Lower leg skin (tissue), 4 donors: ENCODE measurements around the gene RNF215. TPM values are rescaled to one million over a fixed set of nuclear protein-coding genes. Genes with fewer than 3 reads are reported as not detected.

ENCODE experiments used
- DNase-seq, 2 donors: peaks; one replicate each; pipeline ENCODE4 v3.0.0-alpha.2; 2019; ENCODE audit warnings: low spot score in 2 of 2
- H3K4me3 ChIP-seq: fragments of 200-600 bp; sonication (generic); 2 replicates; pipeline ENCODE4 v1.5.1; 2017; ENCODE audit warnings: mild to moderate bottlenecking, low read depth; ENCODE audit not compliant: poor library complexity, severe bottlenecking
- CTCF ChIP-seq, 3 donors: fragments of 450-650 bp; IDR thresholded peaks; one replicate each; pipeline ENCODE4 v1.5.1; 2016; ENCODE audit warnings: antibody characterized with exemption in 3 of 3, mild to moderate bottlenecking in 3 of 3, moderate library complexity in 2 of 3
- POLR2A ChIP-seq, 2 donors: fragments of 450-650 bp; IDR thresholded peaks; one replicate each; pipeline ENCODE4 v1.6.1; 2016 to 2017; ENCODE audit warnings: antibody characterized with exemption in 2 of 2, mild to moderate bottlenecking in 1 of 2, moderate library complexity in 1 of 2
- WGBS, 2 donors: methylation state at CpG; one replicate each; pipeline ENCODE4 v1.1.5; 2018; 5-methylcytosine and 5-hydroxymethylcytosine counted together
- intact Hi-C: fragments of 100-400 bp; cut with DNase I; formaldehyde crosslinking; loops from one replicate; pipeline ENCODE4 v1.15.0; 2023; ENCODE audit warnings: low total_unique reads
- total RNA-seq, 4 donors: library from RNA; depleted of rRNA; stranded (reverse); fragments of >200 nt; gene quantifications; one replicate each; pipeline ENCODE4 v1.1.0, GENCODE V29; 2016

Gene RNF215
- total RNA-seq, 4 donors from 2014 or later = 6.9 to 7.8 (median 7.3) TPM

GRCh38 chr22:30423301-30423958, 36.2 kb upstream of the RNF215 start:
- intact Hi-C loops = loop anchor here (10.0 kb wide), 1 partner anchor 891 kb away; no protein-coding TSS in a partner anchor

GRCh38 chr22:30422481-30423300, 35.5 kb upstream of the RNF215 start:
- DNase-seq = peak; percentile 80 to 94
- peak overlapping the region; percentile 36 for H3K4me3 ChIP-seq
- WGBS, 2 donors = 29 to 31% methylated on average over 17 to 18 of the region's 18 CpGs
- intact Hi-C loops = loop anchor here (10.0 kb wide), 1 partner anchor 892 kb away; no protein-coding TSS in a partner anchor
- no peak for TF ChIP-seq CTCF (IDR thresholded peaks at IDR 0.05)
- no peak for TF ChIP-seq POLR2A (IDR thresholded peaks at IDR 0.05)

More at GRCh38 chr22:30423301-30423958, 36.2 kb upstream of the RNF215 start:
- 0 to 1% methylated on average over 26 to 38 of the region's 45 CpGs for WGBS, 2 donors
- TF ChIP-seq POLR2A (IDR thresholded peaks at IDR 0.05) (peak in 1 of 2 donors; percentile 85), CTCF (IDR thresholded peaks at IDR 0.05) (no peak)
- peak overlapping the region; percentile 36 for H3K4me3 ChIP-seq
- peak; percentile 58 to 91 for DNase-seq

DNA sequence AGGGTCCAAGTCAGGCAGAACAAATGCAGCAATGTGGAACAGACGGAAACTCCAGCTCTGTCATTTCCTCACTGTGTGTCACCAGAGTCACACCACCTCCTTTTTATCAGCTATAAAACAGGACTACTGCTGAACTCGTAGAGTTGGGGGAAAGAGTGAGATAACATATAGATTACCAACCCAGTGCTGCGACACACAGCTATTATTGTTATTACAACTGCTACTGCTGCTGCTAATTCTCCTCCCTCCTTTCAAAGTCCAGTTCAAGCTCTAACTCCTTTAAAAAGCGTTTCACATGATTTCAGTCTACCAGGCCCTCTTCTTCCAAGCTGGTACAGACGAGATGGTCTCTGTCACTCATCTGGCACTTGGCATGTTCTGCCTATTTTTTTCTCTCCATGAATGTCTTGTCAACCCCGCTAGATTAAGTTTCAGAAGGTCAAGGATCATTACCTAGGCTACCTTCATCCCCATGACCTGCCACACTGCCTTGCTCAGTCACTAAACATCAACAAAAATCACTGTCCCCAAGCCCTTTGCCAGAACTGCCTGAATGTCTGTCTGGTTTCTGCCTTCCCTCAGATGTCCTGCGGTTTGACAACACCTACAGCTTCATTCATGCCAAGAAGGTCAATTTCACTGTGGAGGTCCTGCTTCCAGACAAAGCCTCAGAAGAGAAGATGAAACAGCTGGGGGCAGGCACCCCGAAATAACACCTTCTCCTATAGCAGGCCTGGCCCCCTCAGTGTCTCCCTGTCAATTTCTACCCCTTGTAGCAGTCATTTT, 34.7 kb upstream of the RNF215 start:
- intact Hi-C loops = loop anchor here (10.0 kb wide), 1 partner anchor 893 kb away; no protein-coding TSS in a partner anchor
- H3K4me3 ChIP-seq = no peak overlapping the region
- 69 to 83% methylated on average over 8 of the region's 8 CpGs for WGBS, 2 donors
- no peak for DNase-seq
- TF ChIP-seq CTCF (IDR thresholded peaks at IDR 0.05) = no peak
- no peak for TF ChIP-seq POLR2A (IDR thresholded peaks at IDR 0.05)

- no peak for TF ChIP-seq CTCF (IDR thresholded peaks at IDR 0.05)
- no peak for TF ChIP-seq POLR2A (IDR thresholded peaks at IDR 0.05)
- DNase-seq = no peak
- no peak overlapping the region for H3K4me3 ChIP-seq
- intact Hi-C loops = loop anchor here (10.0 kb wide), 1 partner anchor 894 kb away; no protein-coding TSS in a partner anchor
- whole genome bisulfite sequencing, 2 donors = 51 to 73% methylated on average over 6 of the region's 6 CpGs
Measured at GRCh38 chr22:30420347-30421125, 33.3 kb upstream of the RNF215 start.

GRCh38 chr22:30416837-30417236, 29.6 kb upstream of the RNF215 start:
- H3K4me3 ChIP-seq = no peak overlapping the region
- DNase-seq = no peak
- TF ChIP-seq POLR2A (IDR thresholded peaks at IDR 0.05) (no peak), CTCF (IDR thresholded peaks at IDR 0.05) (no peak)
- intact Hi-C loops = no loop called here
- WGBS, 2 donors = 94 to 95% methylated on average over 1 of the region's 1 CpG
